CD4-positive, alpha-beta T cell treated with Interferon alpha-2 for 1 hour (primary cell): ENCODE results near the gene PACS1.
"Not testable (repeated sequence)": the region's sequence is repeated elsewhere in the genome, so short reads cannot be mapped to it uniquely, and the experiment has no call there.

ENCODE experiments used
- DNase-seq, 2 donors: peaks; one replicate each; pipeline ENCODE4 v3.0.0-alpha.2; 2020 to 2022

Gene PACS1

GRCh38 chr11:66230978-66231377, 160.9 kb downstream of the PACS1 start:
- DNase-seq, result no peak

GRCh38 chr11:66231561-66231960, 161.5 kb downstream of the PACS1 start:
- DNase-seq, result no peak

GRCh38 chr11:66232769-66233168, 162.7 kb downstream of the PACS1 start:
- DNase-seq, result no peak

GRCh38 chr11:66233301-66233700, 163.2 kb downstream of the PACS1 start:
- DNase-seq, result no peak

- DNase-seq, result no peak
These were observed 165.1 kb downstream of the PACS1 start for GRCh38 chr11:66235141-66235540.

GRCh38 chr11:66237867-66238266, 167.8 kb downstream of the PACS1 start:
- no peak for DNase-seq

GRCh38 chr11:66238786-66239413, 168.8 kb downstream of the PACS1 start:
- DNase-seq, result no peak

GRCh38 chr11:66239511-66239910, 169.4 kb downstream of the PACS1 start:
- DNase-seq, result no peak

- no peak for DNase-seq
These were observed 170.1 kb downstream of the PACS1 start for GRCh38 chr11:66239998-66240780.

- DNase-seq, result no peak
These were observed 170.7 kb downstream of the PACS1 start for GRCh38 chr11:66240781-66241136.

- DNase-seq, result no peak
These were observed 172.2 kb downstream of the PACS1 start for GRCh38 chr11:66242095-66242765.

GRCh38 chr11:66243782-66244535, 173.9 kb downstream of the PACS1 start:
- DNase-seq, result no peak

- DNase-seq, result no peak
These were observed 177.2 kb downstream of the PACS1 start for GRCh38 chr11:66247295-66247694.

- DNase-seq, result no peak
These were observed 177.7 kb downstream of the PACS1 start for GRCh38 chr11:66247801-66248200.

GRCh38 chr11:66248903-66249302, 178.8 kb downstream of the PACS1 start:
- no peak for DNase-seq

- DNase-seq, result no peak
These were observed 181.7 kb downstream of the PACS1 start for GRCh38 chr11:66251809-66252208.

- not testable (repeated sequence) for DNase-seq
These were observed 183.0 kb downstream of the PACS1 start for GRCh38 chr11:66253081-66253480.

GRCh38 chr11:66258473-66258893, 188.4 kb downstream of the PACS1 start:
- no peak for DNase-seq

- no peak for DNase-seq
These were observed 189.2 kb downstream of the PACS1 start for GRCh38 chr11:66259225-66259624.

GRCh38 chr11:66259956-66260355, 189.9 kb downstream of the PACS1 start:
- DNase-seq, result no peak

- no peak for DNase-seq
These were observed 191.5 kb downstream of the PACS1 start for GRCh38 chr11:66261578-66261977.

GRCh38 chr11:66262191-66262590, 192.1 kb downstream of the PACS1 start:
- no peak for DNase-seq

GRCh38 chr11:66262696-66263095, 192.6 kb downstream of the PACS1 start:
- DNase-seq, result no peak
